ENCODE data around the gene UBE3D. TPM values are rescaled to one million over a fixed set of nuclear protein-coding genes. Genes with fewer than 3 reads are reported as not detected.

The UBE3D gene
- total RNA-seq, 1 experiment from 2014 or later = 11.0 TPM

GRCh38 chr6:83055366-83055964, 10.2 kb downstream of the UBE3D start:
- ATAC-seq (no peak), DNase-seq (ENCODE audit: low read depth, low spot score) (no peak)
- ChIA-PET POLR2A (no interaction called here), CTCF (interaction anchor here (1.0 kb wide), 1 partner anchor 10 kb away, joined by 4 read pairs; the partner anchor contains the start of gene UBE3D)
- no peaks in the 10 kb centered on the region for H3K9me3 ChIP-seq (ENCODE audit: control insufficient read depth, insufficient read depth, low read depth, low read length)
- peaks cover 7% of the 10 kb centered on the region for H3K4me1 ChIP-seq (ENCODE audit: control insufficient read depth, insufficient read depth, low read length)
- no peaks in the 10 kb centered on the region for H3K27me3 ChIP-seq (ENCODE audit: control insufficient read depth, insufficient read depth, low read length)
- TF ChIP-seq, protein P1, sequence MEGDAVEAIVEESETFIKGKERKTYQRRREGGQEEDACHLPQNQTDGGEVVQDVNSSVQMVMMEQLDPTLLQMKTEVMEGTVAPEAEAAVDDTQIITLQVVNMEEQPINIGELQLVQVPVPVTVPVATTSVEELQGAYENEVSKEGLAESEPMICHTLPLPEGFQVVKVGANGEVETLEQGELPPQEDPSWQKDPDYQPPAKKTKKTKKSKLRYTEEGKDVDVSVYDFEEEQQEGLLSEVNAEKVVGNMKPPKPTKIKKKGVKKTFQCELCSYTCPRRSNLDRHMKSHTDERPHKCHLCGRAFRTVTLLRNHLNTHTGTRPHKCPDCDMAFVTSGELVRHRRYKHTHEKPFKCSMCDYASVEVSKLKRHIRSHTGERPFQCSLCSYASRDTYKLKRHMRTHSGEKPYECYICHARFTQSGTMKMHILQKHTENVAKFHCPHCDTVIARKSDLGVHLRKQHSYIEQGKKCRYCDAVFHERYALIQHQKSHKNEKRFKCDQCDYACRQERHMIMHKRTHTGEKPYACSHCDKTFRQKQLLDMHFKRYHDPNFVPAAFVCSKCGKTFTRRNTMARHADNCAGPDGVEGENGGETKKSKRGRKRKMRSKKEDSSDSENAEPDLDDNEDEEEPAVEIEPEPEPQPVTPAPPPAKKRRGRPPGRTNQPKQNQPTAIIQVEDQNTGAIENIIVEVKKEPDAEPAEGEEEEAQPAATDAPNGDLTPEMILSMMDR (IDR thresholded peaks at IDR 0.05) = peak; percentile 83
- no peak for TF ChIP-seq SIN3A (IDR thresholded peaks at IDR 0.05; ENCODE audit: borderline replicate concordance, insufficient read depth, low read depth, low read length)
- intact Hi-C loops (cut with micrococcal nuclease; ENCODE audit: unreplicated experiment) (loop anchor here (2.0 to 10.0 kb wide), 3 partner anchors 691 to 803 kb away; partner anchors contain the start of gene TPBG), in situ Hi-C loops (cut with HindIII; ENCODE audit: low pct_unique_long_range_greater_than_20kb, low sequenced_read_pairs) (no loop called here)
- no TSS peak for BruUV-seq (replicated peaks)
- H3K27ac ChIP-seq (ENCODE audit: low read length) = no peak overlapping the region; the same call in 1 of the 2 replicates
- peaks cover 3% of the 10 kb centered on the region; the same call in 1 of the 2 replicates for H3K36me3 ChIP-seq (ENCODE audit: control insufficient read depth, insufficient read depth, low read length)
- H3K4me3 ChIP-seq (ENCODE audit: low read depth in 2 of 2, low read length in 2 of 2) = no peak overlapping the region

- no peaks in the 10 kb centered on the region for H3K9me3 ChIP-seq (ENCODE audit: control insufficient read depth, insufficient read depth, low read depth, low read length)
- BruUV-seq (replicated peaks) = no TSS peak
- peaks cover 3% of the 10 kb centered on the region; the same call in 1 of the 2 replicates for H3K36me3 ChIP-seq (ENCODE audit: control insufficient read depth, insufficient read depth, low read length)
- CTCF ChIA-PET = interaction anchor here (1.2 kb wide), 1 partner anchor 783 kb away, joined by 3 read pairs; no protein-coding TSS in a partner anchor
- peaks cover 7% of the 10 kb centered on the region for H3K4me1 ChIP-seq (ENCODE audit: control insufficient read depth, insufficient read depth, low read length)
- in situ Hi-C loops (cut with HindIII; ENCODE audit: low pct_unique_long_range_greater_than_20kb, low sequenced_read_pairs) (no loop called here), intact Hi-C loops (cut with micrococcal nuclease; ENCODE audit: unreplicated experiment) (loop anchor here (2.0 to 10.0 kb wide), 2 partner anchors 689 to 801 kb away; partner anchors contain the start of gene TPBG)
- DNase-seq (ENCODE audit: low read depth, low spot score) (no peak), ATAC-seq (no peak)
- no peaks in the 10 kb centered on the region for H3K27me3 ChIP-seq (ENCODE audit: control insufficient read depth, insufficient read depth, low read length)
- POLR2A ChIA-PET = no interaction called here
- TF ChIP-seq SIN3A (IDR thresholded peaks at IDR 0.05; ENCODE audit: borderline replicate concordance, insufficient read depth, low read depth, low read length) (no peak), TCF7L2 (IDR thresholded peaks at IDR 0.05; ENCODE audit: low read depth, low read length) (no peak)
- no peak overlapping the region for H3K4me3 ChIP-seq (ENCODE audit: low read depth in 2 of 2, low read length in 2 of 2)
- H3K27ac ChIP-seq (ENCODE audit: low read length) = no peak overlapping the region
Measured at GRCh38 chr6:83053678-83054077, 12.0 kb downstream of the UBE3D start.

DNA sequence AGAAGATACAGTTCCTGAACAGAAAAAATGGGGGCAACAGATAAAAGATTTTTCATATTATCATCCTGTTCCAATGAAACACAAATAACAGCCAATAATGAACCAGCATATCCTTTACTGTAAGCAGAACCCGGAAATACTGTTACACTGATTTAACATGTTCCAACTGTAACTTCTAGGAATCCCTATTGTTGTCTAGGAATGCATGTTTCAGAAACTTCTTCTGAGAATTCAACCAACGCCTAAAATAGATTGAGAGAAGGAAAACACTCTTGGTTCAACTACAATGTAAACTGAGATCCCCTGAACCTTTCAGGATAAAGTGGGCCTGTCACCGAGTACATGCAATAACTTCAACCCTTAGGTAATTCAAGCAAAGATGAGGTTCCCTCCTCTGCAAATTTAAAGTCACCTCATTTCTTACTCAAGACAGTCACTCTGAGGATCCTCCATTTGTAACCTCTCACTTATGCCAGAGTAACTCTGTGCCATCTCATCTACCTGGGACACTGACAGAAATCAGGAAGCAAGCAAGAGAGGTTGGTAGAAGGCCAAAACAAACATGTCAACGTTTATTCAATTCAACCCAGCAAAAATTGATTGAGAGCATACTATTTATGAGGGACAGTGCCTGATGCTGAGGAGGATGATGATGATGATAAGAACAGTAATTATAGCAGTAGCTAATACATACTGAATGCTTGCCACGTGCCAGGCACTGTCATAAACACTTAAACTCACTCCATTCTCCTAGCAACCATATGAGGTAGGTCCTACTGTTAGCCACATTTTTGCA, 14.1 kb downstream of the UBE3D start:
- ChIA-PET POLR2A (no interaction called here), CTCF (no interaction called here)
- intact Hi-C loops (cut with micrococcal nuclease; ENCODE audit: unreplicated experiment) = loop anchor here (10.0 kb wide), 1 partner anchor 687 kb away; the partner anchor contains the start of gene TPBG
- H3K9me3 ChIP-seq (ENCODE audit: control insufficient read depth, insufficient read depth, low read depth, low read length) = no peaks in the 10 kb centered on the region
- peaks cover 3% of the 10 kb centered on the region; the same call in 1 of the 2 replicates for H3K36me3 ChIP-seq (ENCODE audit: control insufficient read depth, insufficient read depth, low read length)
- DNase-seq (ENCODE audit: low read depth, low spot score) (no peak), ATAC-seq (no peak)
- no TSS peak for BruUV-seq (replicated peaks)
- in situ Hi-C loops (cut with HindIII; ENCODE audit: low pct_unique_long_range_greater_than_20kb, low sequenced_read_pairs) = no loop called here
- TF ChIP-seq TCF7L2 (IDR thresholded peaks at IDR 0.05; ENCODE audit: low read depth, low read length) = no peak
- TF ChIP-seq, protein P1 (IDR thresholded peaks at IDR 0.05) = no peak
- TF ChIP-seq SIN3A (IDR thresholded peaks at IDR 0.05; ENCODE audit: borderline replicate concordance, insufficient read depth, low read depth, low read length) = no peak
- TF ChIP-seq, protein P2, sequence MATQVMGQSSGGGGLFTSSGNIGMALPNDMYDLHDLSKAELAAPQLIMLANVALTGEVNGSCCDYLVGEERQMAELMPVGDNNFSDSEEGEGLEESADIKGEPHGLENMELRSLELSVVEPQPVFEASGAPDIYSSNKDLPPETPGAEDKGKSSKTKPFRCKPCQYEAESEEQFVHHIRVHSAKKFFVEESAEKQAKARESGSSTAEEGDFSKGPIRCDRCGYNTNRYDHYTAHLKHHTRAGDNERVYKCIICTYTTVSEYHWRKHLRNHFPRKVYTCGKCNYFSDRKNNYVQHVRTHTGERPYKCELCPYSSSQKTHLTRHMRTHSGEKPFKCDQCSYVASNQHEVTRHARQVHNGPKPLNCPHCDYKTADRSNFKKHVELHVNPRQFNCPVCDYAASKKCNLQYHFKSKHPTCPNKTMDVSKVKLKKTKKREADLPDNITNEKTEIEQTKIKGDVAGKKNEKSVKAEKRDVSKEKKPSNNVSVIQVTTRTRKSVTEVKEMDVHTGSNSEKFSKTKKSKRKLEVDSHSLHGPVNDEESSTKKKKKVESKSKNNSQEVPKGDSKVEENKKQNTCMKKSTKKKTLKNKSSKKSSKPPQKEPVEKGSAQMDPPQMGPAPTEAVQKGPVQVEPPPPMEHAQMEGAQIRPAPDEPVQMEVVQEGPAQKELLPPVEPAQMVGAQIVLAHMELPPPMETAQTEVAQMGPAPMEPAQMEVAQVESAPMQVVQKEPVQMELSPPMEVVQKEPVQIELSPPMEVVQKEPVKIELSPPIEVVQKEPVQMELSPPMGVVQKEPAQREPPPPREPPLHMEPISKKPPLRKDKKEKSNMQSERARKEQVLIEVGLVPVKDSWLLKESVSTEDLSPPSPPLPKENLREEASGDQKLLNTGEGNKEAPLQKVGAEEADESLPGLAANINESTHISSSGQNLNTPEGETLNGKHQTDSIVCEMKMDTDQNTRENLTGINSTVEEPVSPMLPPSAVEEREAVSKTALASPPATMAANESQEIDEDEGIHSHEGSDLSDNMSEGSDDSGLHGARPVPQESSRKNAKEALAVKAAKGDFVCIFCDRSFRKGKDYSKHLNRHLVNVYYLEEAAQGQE (IDR thresholded peaks at IDR 0.05; ENCODE audit: insufficient read depth in 1 of 2, low read depth in 2 of 2, low read length in 1 of 2) = no peak
- TF ChIP-seq POLR2AphosphoS5 (IDR thresholded peaks at IDR 0.05; ENCODE audit: low read depth, low read length) = no peak
- peaks cover 7% of the 10 kb centered on the region for H3K4me1 ChIP-seq (ENCODE audit: control insufficient read depth, insufficient read depth, low read length)
- no peak overlapping the region for H3K4me3 ChIP-seq (ENCODE audit: low read depth in 2 of 2, low read length in 2 of 2)
- no peak overlapping the region for H3K27ac ChIP-seq (ENCODE audit: low read length)
- H3K27me3 ChIP-seq (ENCODE audit: control insufficient read depth, insufficient read depth, low read length) = no peaks in the 10 kb centered on the region
